ENCODE data around the gene GFPT2.

DNA sequence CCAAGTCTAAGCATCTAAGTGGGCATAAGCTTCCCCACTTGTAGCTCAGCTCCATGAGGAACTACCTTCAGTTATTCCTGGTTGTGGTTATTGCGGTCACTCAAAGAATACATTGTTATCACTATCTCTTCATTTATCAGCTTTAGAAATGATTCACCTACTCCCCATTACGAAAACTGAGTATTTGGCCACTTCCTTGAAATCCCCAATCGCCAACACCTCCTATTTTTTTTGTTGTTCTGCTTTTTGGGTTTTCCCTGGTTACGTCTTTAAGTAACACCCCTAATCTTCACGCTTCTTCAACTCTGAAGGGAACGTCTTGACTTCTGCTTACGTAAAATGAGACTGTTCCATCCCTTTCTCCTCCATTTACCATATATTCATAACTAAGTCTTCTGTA lies 81.9 kb downstream of the GFPT2 start:
- TF ChIP-seq, protein P1, sequence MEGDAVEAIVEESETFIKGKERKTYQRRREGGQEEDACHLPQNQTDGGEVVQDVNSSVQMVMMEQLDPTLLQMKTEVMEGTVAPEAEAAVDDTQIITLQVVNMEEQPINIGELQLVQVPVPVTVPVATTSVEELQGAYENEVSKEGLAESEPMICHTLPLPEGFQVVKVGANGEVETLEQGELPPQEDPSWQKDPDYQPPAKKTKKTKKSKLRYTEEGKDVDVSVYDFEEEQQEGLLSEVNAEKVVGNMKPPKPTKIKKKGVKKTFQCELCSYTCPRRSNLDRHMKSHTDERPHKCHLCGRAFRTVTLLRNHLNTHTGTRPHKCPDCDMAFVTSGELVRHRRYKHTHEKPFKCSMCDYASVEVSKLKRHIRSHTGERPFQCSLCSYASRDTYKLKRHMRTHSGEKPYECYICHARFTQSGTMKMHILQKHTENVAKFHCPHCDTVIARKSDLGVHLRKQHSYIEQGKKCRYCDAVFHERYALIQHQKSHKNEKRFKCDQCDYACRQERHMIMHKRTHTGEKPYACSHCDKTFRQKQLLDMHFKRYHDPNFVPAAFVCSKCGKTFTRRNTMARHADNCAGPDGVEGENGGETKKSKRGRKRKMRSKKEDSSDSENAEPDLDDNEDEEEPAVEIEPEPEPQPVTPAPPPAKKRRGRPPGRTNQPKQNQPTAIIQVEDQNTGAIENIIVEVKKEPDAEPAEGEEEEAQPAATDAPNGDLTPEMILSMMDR (conservative IDR thresholded peaks at IDR 0.05; ENCODE audit: low read length) = no peak
- TF ChIP-seq EZH2phosphoT487 (IDR thresholded peaks at IDR 0.05; ENCODE audit: borderline replicate concordance, low read depth, low read length) = no peak
